Endothelial cell of umbilical vein (primary cell): ENCODE results near the gene CABP2.
"Not testable (repeated sequence)": the region's sequence is repeated elsewhere in the genome, so short reads cannot be mapped to it uniquely, and the experiment has no call there.

ENCODE experiments used
- CTCF ChIP-seq, 2 donors: IDR thresholded peaks; 1 replicate in 1 of 2; 2 replicates in 1 of 2; pipeline ENCODE4 v1.5.1; 2011; ENCODE audit warnings: low read length in 2 of 2, mild to moderate bottlenecking in 2 of 2, moderate library complexity in 2 of 2, control low read depth in 1 of 2, inconsistent platforms in 1 of 2, low read depth in 1 of 2; ENCODE audit not compliant: insufficient read depth in 1 of 2; ENCODE audit errors: extremely low read depth in 1 of 2
- POLR2A ChIP-seq: IDR thresholded peaks from 2 replicates; pipeline ENCODE4 v1.6.1; 2012; ENCODE audit warnings: low read depth, mild to moderate bottlenecking, control low read depth, low read length

- TF ChIP-seq CTCF (IDR thresholded peaks at IDR 0.05; ENCODE audit: extremely low read depth in 1 of 2, insufficient read depth in 1 of 2, low read depth in 1 of 2, low read length in 2 of 2); POLR2A: not testable (repeated sequence)
These were observed 46.6 kb downstream of the CABP2 start for GRCh38 chr11:67476692-67477091.
